Rectal smooth muscle tissue (tissue), 1 donor: ENCODE data around the gene TMED3.

ENCODE experiments used
- H3K27ac ChIP-seq: one replicate; pipeline ENCODE4 v1.7.0; 2013; ENCODE audit warnings: low read depth, low read length, inconsistent platforms
- H3K27me3 ChIP-seq: one replicate; pipeline ENCODE4 v1.7.0; 2013; ENCODE audit warnings: low read length; ENCODE audit not compliant: control insufficient read depth, insufficient read depth
- H3K36me3 ChIP-seq: one replicate; pipeline ENCODE4 v1.7.0; 2013; ENCODE audit warnings: low read length; ENCODE audit not compliant: control insufficient read depth, insufficient read depth
- H3K4me1 ChIP-seq: one replicate; pipeline ENCODE4 v1.7.0; 2013; ENCODE audit warnings: low read length; ENCODE audit not compliant: control insufficient read depth, insufficient read depth
- H3K4me3 ChIP-seq: one replicate; pipeline ENCODE4 v1.7.0; 2013; ENCODE audit warnings: low read length
- H3K9ac ChIP-seq: one replicate; pipeline ENCODE4 v1.7.0; 2013; ENCODE audit warnings: low read length

The TMED3 gene

GRCh38 chr15:79366691-79367090, 55.8 kb downstream of the TMED3 start:
- Histone ChIP-seq H3K4me3 (no peak overlapping the region), H3K27me3 (no peaks in the 10 kb centered on the region), H3K36me3 (no peaks in the 10 kb centered on the region), H3K27ac (no peak overlapping the region), H3K4me1 (no peaks in the 10 kb centered on the region), H3K9ac (no peak overlapping the region)

DNA sequence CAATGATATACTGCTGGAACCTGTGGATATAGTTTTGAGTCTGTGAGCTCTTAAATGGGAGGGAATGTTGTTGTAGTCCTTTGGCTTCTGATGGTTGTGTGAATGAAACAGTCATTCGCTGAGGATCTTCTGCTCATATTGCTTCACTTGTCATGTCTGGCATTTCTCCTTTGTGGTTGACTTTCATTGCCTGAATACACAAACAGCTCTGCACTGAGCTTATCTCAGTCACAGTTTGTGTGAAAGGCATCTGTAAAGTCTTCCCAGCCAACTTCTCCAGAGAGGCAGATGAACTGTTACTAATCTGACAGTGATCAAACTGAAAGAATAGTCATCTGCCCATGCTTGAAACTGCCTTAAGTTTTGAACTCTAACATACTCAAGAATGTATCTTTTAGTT, 59.8 kb downstream of the TMED3 start:
- no peaks in the 10 kb centered on the region for H3K4me1 ChIP-seq
- H3K27ac ChIP-seq = no peak overlapping the region
- H3K4me3 ChIP-seq = no peak overlapping the region
- no peaks in the 10 kb centered on the region for H3K27me3 ChIP-seq
- H3K36me3 ChIP-seq = no peaks in the 10 kb centered on the region
- no peak overlapping the region for H3K9ac ChIP-seq

DNA sequence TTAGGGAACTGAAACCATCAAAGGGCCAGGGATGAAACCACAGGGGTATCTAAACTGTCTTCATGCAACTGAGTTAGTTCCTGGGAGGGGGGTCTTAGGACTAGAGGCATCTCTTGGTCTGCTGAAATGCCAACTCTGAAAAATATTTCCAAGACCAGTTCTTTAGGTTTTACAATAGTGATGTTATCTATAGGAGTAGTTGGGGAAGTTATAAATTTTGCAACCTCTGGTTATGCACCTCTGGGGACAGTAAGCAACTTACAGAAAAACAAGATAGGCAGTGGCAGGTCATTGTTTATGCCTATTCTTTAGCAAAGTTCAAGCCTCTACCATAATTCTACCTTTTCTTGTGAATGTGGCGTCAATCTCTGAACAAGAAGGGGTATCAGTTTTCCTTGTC, 60.7 kb downstream of the TMED3 start:
- Histone ChIP-seq H3K27ac (no peak overlapping the region), H3K27me3 (no peaks in the 10 kb centered on the region), H3K36me3 (no peaks in the 10 kb centered on the region), H3K9ac (no peak overlapping the region), H3K4me3 (no peak overlapping the region), H3K4me1 (no peaks in the 10 kb centered on the region)

- H3K9ac ChIP-seq = no peak overlapping the region
- H3K27me3 ChIP-seq = no peaks in the 10 kb centered on the region
- H3K36me3 ChIP-seq = no peaks in the 10 kb centered on the region
- H3K4me3 ChIP-seq = no peak overlapping the region
- no peak overlapping the region for H3K27ac ChIP-seq
- no peaks in the 10 kb centered on the region for H3K4me1 ChIP-seq
Observed at GRCh38 chr15:79372428-79372827, 61.5 kb downstream of the TMED3 start.
